Measurements from ENCODE around the gene ARHGAP15. TPM values are rescaled to one million over a fixed set of nuclear protein-coding genes. Genes with fewer than 3 reads are reported as not detected.
"Not testable (repeated sequence)": the region's sequence is repeated elsewhere in the genome, so short reads cannot be mapped to it uniquely, and the experiment has no call there.

Gene ARHGAP15
- total and polyA plus RNA-seq, 3 donors from 2014 or later = 2.2 to 15.0 (median 7.7) TPM

DNA sequence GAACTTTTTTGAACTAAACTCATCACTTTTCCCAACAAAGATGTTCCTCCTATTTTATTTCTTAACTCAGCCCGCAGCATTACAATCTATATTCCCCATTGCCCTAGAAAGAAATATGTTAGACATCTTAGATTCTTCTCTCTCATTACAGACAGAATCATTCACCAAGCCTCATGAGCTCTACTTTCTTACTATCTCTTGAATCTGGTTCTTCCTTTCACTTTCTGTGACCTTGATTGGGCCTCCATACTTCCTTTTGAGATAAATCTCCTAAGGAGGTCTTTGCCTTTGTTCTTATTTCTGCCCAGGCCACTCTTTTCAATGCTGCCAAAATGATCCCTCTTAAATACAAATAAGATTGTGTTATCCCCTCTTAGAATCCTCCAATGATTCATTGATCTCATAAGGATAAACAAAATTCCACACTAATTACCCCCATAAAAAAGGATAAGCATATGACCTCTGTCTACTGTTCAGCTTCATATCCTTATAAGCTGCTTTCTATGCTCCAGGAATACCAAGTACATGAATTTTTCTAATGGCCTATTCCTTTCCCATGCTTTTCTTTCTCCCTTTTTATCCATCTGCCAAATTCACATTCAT lies 400.0 kb downstream of the ARHGAP15 start:
- H3K4me3 ChIP-seq = no peak overlapping the region
- no peaks in the 10 kb centered on the region for H3K9me3 ChIP-seq
- no peak for DNase-seq
- TF ChIP-seq, protein P1, sequence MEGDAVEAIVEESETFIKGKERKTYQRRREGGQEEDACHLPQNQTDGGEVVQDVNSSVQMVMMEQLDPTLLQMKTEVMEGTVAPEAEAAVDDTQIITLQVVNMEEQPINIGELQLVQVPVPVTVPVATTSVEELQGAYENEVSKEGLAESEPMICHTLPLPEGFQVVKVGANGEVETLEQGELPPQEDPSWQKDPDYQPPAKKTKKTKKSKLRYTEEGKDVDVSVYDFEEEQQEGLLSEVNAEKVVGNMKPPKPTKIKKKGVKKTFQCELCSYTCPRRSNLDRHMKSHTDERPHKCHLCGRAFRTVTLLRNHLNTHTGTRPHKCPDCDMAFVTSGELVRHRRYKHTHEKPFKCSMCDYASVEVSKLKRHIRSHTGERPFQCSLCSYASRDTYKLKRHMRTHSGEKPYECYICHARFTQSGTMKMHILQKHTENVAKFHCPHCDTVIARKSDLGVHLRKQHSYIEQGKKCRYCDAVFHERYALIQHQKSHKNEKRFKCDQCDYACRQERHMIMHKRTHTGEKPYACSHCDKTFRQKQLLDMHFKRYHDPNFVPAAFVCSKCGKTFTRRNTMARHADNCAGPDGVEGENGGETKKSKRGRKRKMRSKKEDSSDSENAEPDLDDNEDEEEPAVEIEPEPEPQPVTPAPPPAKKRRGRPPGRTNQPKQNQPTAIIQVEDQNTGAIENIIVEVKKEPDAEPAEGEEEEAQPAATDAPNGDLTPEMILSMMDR (IDR thresholded peaks at IDR 0.05) = no peak
- TF ChIP-seq POLR2A (IDR thresholded peaks at IDR 0.05) = no peak
- no peaks in the 10 kb centered on the region for H3K36me3 ChIP-seq (ENCODE audit: low read depth, missing control alignments)
- no peak overlapping the region for H3K27ac ChIP-seq
- no peaks in the 10 kb centered on the region for H3K27me3 ChIP-seq
- WGBS, 2 donors = 93 to 100% methylated on average over 1 of the region's 1 CpG
- intact Hi-C loops (cut with DNase I; ENCODE audit: low total_unique reads) = no loop called here
- peaks cover 27% of the 10 kb centered on the region for H3K4me1 ChIP-seq

DNA sequence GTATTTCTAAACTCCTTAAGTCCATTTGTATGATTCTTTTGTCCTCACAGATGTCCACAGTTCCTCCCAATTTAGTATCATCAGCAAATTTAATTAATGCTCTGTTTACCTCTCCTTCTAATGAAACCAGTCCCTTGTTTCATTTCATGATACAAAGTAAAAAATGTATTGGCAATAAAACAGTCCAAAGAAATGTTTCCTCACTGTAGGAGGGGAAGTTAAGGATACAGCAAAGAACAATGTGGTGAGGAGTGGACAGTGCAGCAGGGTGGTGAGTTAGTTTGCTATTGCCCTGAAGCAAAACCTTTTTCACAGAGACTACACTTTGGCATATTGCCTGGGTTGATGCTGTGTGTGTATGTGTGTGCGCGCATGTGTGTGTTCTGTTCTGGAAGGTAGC lies 401.5 kb downstream of the ARHGAP15 start:
- intact Hi-C loops (cut with DNase I; ENCODE audit: low total_unique reads) = no loop called here
- WGBS, 2 donors = 44 to 72% methylated on average over 2 of the region's 2 CpGs
- TF ChIP-seq, protein P1 (IDR thresholded peaks at IDR 0.05) = no peak

DNA sequence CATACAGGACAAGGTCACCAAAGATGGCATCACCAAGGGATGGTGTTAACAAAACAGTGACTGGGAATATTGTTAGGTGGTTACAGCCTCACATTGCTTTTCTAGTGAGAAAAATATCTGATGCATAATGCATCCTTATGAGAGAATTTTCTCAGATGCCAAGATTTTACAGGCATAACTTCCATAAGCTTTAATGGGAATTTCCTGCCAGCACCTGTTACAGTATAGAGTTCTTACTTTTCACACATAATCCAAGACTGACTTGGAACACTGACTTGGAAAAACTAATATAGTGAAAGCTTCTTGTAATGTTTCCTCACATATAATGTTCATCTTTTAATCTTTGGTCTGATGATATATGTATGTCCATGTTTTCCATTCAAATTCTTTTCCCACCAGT lies 402.8 kb downstream of the ARHGAP15 start:
- Histone ChIP-seq H3K27ac (no peak overlapping the region), H3K36me3 (ENCODE audit: low read depth, missing control alignments) (no peaks in the 10 kb centered on the region), H3K4me1 (peaks cover 5% of the 10 kb centered on the region), H3K27me3 (no peaks in the 10 kb centered on the region), H3K9me3 (no peaks in the 10 kb centered on the region), H3K4me3 (no peak overlapping the region)
- intact Hi-C loops (cut with DNase I; ENCODE audit: low total_unique reads) = no loop called here
- TF ChIP-seq POLR2A (IDR thresholded peaks at IDR 0.05) = no peak
- TF ChIP-seq, protein P1 (IDR thresholded peaks at IDR 0.05) = no peak
- DNase-seq = no peak

More for the DNA sequence above, 401.5 kb downstream of the ARHGAP15 start:
- Histone ChIP-seq H3K9me3 (no peaks in the 10 kb centered on the region), H3K27me3 (no peaks in the 10 kb centered on the region), H3K27ac (no peak overlapping the region), H3K4me3 (no peak overlapping the region), H3K36me3 (ENCODE audit: low read depth, missing control alignments) (no peaks in the 10 kb centered on the region), H3K4me1 (peaks cover 17% of the 10 kb centered on the region)
- no peak for DNase-seq

DNA sequence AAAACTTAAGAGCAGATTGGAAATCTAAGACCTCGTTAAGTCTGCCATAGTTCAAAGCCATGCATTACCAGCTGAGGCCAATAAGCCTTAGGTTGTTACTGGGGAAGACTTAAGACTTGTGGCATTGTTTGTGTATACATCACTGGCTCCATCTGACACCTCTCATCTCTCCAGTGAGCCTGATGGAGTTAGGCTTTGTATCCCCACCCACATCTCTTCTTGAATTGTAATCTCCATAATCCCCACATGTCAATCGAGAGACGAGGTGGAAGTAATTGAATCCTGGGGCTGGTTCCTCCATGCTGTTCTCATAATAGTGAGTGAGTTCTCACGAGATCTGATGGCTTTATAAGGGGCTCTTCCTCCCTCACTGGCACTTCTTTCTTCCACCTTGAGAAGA lies 404.6 kb downstream of the ARHGAP15 start:
- TF ChIP-seq, protein P1 (IDR thresholded peaks at IDR 0.05) = no peak
- TF ChIP-seq POLR2A (IDR thresholded peaks at IDR 0.05) = no peak
- DNase-seq = no peak
- no peak overlapping the region for H3K4me3 ChIP-seq
- intact Hi-C loops (cut with DNase I; ENCODE audit: low total_unique reads) = no loop called here
- peaks cover 5% of the 10 kb centered on the region for H3K4me1 ChIP-seq
- H3K27ac ChIP-seq = no peak overlapping the region
- 81 to 90% methylated on average over 4 of the region's 4 CpGs for WGBS, 2 donors
- no peaks in the 10 kb centered on the region for H3K9me3 ChIP-seq
- no peaks in the 10 kb centered on the region for H3K36me3 ChIP-seq (ENCODE audit: low read depth, missing control alignments)
- no peaks in the 10 kb centered on the region for H3K27me3 ChIP-seq

DNA sequence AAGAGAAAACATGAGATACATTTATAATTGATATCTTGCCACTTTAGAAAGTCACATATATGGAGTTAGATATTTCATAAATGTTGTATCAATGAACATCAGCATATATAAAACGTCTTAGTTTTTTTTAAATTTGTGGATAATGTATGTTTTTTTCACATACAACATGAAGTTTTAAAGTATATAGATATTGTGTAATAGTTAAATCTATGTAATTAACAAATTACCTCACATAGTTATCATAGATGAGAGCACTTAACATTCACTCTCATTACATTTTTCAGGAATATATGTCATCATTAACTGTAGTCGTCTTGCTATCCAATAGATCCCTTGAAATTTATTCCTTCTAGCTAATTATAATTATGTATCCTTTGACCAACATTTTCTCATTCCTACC lies 406.6 kb downstream of the ARHGAP15 start:
- Histone ChIP-seq H3K4me1 (peaks cover under 1% of the 10 kb centered on the region), H3K27me3 (no peaks in the 10 kb centered on the region), H3K4me3 (no peak overlapping the region), H3K9me3 (no peaks in the 10 kb centered on the region), H3K27ac (no peak overlapping the region), H3K36me3 (ENCODE audit: low read depth, missing control alignments) (no peaks in the 10 kb centered on the region)
- intact Hi-C loops (cut with DNase I; ENCODE audit: low total_unique reads) = no loop called here
- no peak for DNase-seq
- 79 to 89% methylated on average over 2 of the region's 2 CpGs for WGBS, 2 donors
- no peak for TF ChIP-seq POLR2A (IDR thresholded peaks at IDR 0.05)
- TF ChIP-seq, protein P1 (IDR thresholded peaks at IDR 0.05) = no peak

DNA sequence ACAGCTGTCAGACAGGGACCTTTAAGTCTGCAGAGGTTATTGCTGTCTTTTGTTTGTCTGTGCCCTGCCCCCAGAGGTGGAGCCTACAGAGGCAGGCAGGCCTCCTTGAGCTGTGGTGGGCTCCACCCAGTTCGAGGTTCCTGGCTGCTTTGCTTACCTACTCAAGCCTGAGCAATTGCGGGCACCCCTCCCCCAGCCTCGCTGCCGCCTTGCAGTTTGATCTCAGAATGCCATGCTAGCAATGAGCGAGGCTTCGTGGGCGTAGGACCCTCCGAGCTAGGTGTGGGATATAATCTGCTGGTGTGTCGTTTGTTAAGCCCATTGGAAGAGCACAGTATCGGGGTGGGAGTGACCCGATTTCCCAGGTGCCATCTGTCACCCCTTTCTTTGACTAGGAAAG lies 412.7 kb downstream of the ARHGAP15 start:
- WGBS, 2 donors = 95% methylated on average over 4 to 9 of the region's 11 CpGs
- H3K27ac ChIP-seq; DNase-seq; intact Hi-C loops (cut with DNase I; ENCODE audit: low total_unique reads); H3K4me1 ChIP-seq; H3K4me3 ChIP-seq; H3K9me3 ChIP-seq; H3K36me3 ChIP-seq (ENCODE audit: low read depth, missing control alignments); H3K27me3 ChIP-seq: not testable (repeated sequence)
